Neural crest cell (in vitro differentiated cells): ENCODE data around the gene KLKB1. TPM values are rescaled to one million over a fixed set of nuclear protein-coding genes. Genes with fewer than 3 reads are reported as not detected.

Experiments used
- DNase-seq: peaks from one replicate; pipeline ENCODE4 v3.0.0; 2021; ENCODE audit warnings: low read depth, mixed read lengths, low spot score
- H3K27ac Mint-ChIP-seq: one replicate; pipeline ENCODE4 v1.8.0; 2021; ENCODE audit warnings: mild to moderate bottlenecking, mixed read lengths; ENCODE audit not compliant: unreplicated experiment
- H3K27me3 Mint-ChIP-seq: 2 replicates; pipeline ENCODE4 v1.8.0; 2021; ENCODE audit warnings: low read depth, mild to moderate bottlenecking, mixed read lengths
- H3K36me3 Mint-ChIP-seq: 2 replicates; pipeline ENCODE4 v1.8.0; 2021; ENCODE audit warnings: low read depth, mild to moderate bottlenecking, mixed read lengths
- H3K4me1 Mint-ChIP-seq: 2 replicates; pipeline ENCODE4 v1.8.0; 2021; ENCODE audit warnings: mixed read lengths
- H3K4me3 Mint-ChIP-seq: one replicate; pipeline ENCODE4 v1.8.0; 2021; ENCODE audit warnings: mild to moderate bottlenecking, mixed read lengths
- H3K9me3 Mint-ChIP-seq: 2 replicates; pipeline ENCODE4 v1.8.0; 2021; ENCODE audit warnings: mixed read lengths
- CTCF ChIP-seq: fragments of 200-600 bp; sonication (generic); conservative IDR thresholded peaks from 2 replicates; pipeline ENCODE4 v1.5.0; 2021; ENCODE audit warnings: antibody characterized with exemption, mild to moderate bottlenecking
- total RNA-seq: library from RNA; stranded (reverse); gene quantifications from 2 replicates; pipeline ENCODE4 v1.2.1, GENCODE V29; 2021

The KLKB1 gene
- total RNA-seq, 1 donor from 2014 or later = 0.49 TPM

- TF ChIP-seq CTCF = no peak
- H3K36me3 Mint-ChIP-seq = no peaks in the 10 kb centered on the region
- DNase-seq = no peak
- no peak overlapping the region for H3K27ac Mint-ChIP-seq
- no peaks in the 10 kb centered on the region for H3K27me3 Mint-ChIP-seq
- H3K4me3 Mint-ChIP-seq = no peak overlapping the region
- H3K4me1 Mint-ChIP-seq = peaks cover 8% of the 10 kb centered on the region
- no peaks in the 10 kb centered on the region for H3K9me3 Mint-ChIP-seq
These were observed 80.2 kb downstream of the KLKB1 start for GRCh38 chr4:186307497-186307896.

- Mint-ChIP-seq H3K4me3 (no peak overlapping the region), H3K4me1 (peaks cover 8% of the 10 kb centered on the region), H3K36me3 (no peaks in the 10 kb centered on the region), H3K27ac (no peak overlapping the region), H3K27me3 (no peaks in the 10 kb centered on the region), H3K9me3 (no peaks in the 10 kb centered on the region)
- no peak for DNase-seq
- no peak for TF ChIP-seq CTCF
These were observed 80.6 kb downstream of the KLKB1 start for GRCh38 chr4:186307916-186308315.

Other genes starting within 250 kb of the KLKB1 start
- 0.11 and 0.19 TPM in 2 replicates for gene TLR3, start 158.4 kb upstream of the KLKB1 start, total RNA-seq
- 4.5 and 5.6 TPM in 2 replicates for gene FAM149A, start 122.8 kb upstream of the KLKB1 start, total RNA-seq
- gene CYP4V2, start 35.9 kb upstream of the KLKB1 start, total RNA-seq = 6.4 and 7.1 TPM in 2 replicates
- gene F11, start 38.7 kb downstream of the KLKB1 start, total RNA-seq = not detected in 2 replicates